Mammary epithelial cell (primary cell): Measurements from ENCODE around the gene PSMD12.

Experiments used
- CTCF ChIP-seq, 2 donors: IDR thresholded peaks in 1 of 2; conservative IDR thresholded peaks in 1 of 2; 2 replicates each; pipeline ENCODE4 v1.5.1; 2011 to 2012; ENCODE audit warnings: inconsistent platforms in 2 of 2, low read length in 2 of 2, mild to moderate bottlenecking in 2 of 2, control low read depth in 1 of 2, low read depth in 1 of 2; ENCODE audit not compliant: insufficient read depth in 1 of 2; ENCODE audit errors: extremely low read depth in 1 of 2
- EZH2 ChIP-seq: IDR thresholded peaks from 2 replicates; pipeline ENCODE4 v1.6.1; 2012; ENCODE audit warnings: low read length, inconsistent platforms, borderline replicate concordance

GRCh38 chr17:67366193-67367157 is at the start of gene PSMD12:
- TF ChIP-seq CTCF (conservative IDR thresholded peaks at IDR 0.05 in 1 of 2, IDR thresholded peaks at IDR 0.05 in 1 of 2; ENCODE audit: extremely low read depth in 1 of 2, insufficient read depth in 1 of 2, low read depth in 1 of 2, low read length in 2 of 2) (peak in 1 of 2 donors; percentile 17), EZH2 (no peak)
